WTC11 (cell line): ENCODE measurements around the gene ATF7IP.

ENCODE experiments used
- JUN ChIP-seq: sonication (generic); formaldehyde crosslinking; IDR thresholded peaks from 2 replicates; pipeline ENCODE4 v1.8.0; 2023; ENCODE audit warnings: mild to moderate bottlenecking, missing genetic modification reagents
- ZNF121 ChIP-seq: sonication (generic); formaldehyde crosslinking; IDR thresholded peaks from 2 replicates; pipeline ENCODE4 v1.8.0; 2023; ENCODE audit warnings: missing genetic modification reagents
- TF ChIP-seq, protein P1 (sequence below): fragments of 200-600 bp; IDR thresholded peaks from 2 replicates; pipeline ENCODE4 v1.8.0; 2022; ENCODE audit warnings: antibody characterized with exemption
- TF ChIP-seq, protein P2 (sequence below): sonication (generic); formaldehyde crosslinking; IDR thresholded peaks from 2 replicates; pipeline ENCODE4 v1.8.1; 2023; ENCODE audit warnings: mild to moderate bottlenecking, moderate library complexity, missing genetic modification reagents
- TF ChIP-seq, protein P3 (sequence below): sonication (generic); formaldehyde crosslinking; IDR thresholded peaks from 2 replicates; pipeline ENCODE4 v1.8.0; 2022; ENCODE audit warnings: mild to moderate bottlenecking, missing genetic modification reagents
- TF ChIP-seq, protein P4 (sequence below): sonication (generic); formaldehyde crosslinking; IDR thresholded peaks from 2 replicates; pipeline ENCODE4 v1.8.1; 2023; ENCODE audit warnings: mild to moderate bottlenecking, missing genetic modification reagents
- TF ChIP-seq, protein P5 (sequence below): sonication (generic); formaldehyde crosslinking; IDR thresholded peaks from 2 replicates; pipeline ENCODE4 v1.8.1; 2022; ENCODE audit warnings: low read depth, mild to moderate bottlenecking, moderate library complexity, missing genetic modification reagents, borderline replicate concordance

DNA sequence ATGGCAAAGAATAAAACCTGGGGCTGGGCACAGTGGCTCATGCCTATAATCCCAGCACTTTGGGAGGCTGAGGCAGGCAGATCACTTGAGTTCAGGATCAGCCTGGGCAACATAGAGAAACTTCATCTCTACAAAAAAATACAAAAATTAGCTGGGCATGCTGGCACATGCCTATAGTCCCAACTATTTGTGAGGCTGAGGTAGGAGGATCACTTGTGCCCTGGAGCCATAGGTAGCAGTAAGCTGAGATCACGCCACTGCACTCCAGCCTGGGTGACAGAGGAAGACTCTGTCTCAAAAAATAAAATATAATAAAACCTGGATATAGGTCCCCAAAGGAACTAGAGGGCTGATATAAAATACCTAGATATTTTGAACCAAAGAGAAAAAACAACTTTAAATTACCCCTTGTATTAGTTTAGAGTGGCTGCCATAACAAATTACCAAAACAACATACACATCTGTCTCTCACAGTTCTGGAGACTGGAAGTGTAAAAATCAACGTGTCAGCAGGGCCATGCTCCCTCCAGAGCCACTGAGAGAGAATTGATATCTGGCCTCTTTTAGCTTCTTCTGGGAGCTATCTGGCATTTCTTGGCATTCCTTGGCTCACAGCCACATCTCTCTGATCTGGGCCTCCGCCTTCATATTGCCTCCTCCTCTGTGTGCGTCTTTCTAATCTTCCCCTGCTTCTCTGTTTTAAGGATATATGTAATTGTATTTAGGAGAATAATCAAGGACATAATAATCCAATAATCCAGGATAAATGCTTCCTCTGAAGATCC is 47.9 kb upstream of the ATF7IP start:
- TF ChIP-seq, protein P1, sequence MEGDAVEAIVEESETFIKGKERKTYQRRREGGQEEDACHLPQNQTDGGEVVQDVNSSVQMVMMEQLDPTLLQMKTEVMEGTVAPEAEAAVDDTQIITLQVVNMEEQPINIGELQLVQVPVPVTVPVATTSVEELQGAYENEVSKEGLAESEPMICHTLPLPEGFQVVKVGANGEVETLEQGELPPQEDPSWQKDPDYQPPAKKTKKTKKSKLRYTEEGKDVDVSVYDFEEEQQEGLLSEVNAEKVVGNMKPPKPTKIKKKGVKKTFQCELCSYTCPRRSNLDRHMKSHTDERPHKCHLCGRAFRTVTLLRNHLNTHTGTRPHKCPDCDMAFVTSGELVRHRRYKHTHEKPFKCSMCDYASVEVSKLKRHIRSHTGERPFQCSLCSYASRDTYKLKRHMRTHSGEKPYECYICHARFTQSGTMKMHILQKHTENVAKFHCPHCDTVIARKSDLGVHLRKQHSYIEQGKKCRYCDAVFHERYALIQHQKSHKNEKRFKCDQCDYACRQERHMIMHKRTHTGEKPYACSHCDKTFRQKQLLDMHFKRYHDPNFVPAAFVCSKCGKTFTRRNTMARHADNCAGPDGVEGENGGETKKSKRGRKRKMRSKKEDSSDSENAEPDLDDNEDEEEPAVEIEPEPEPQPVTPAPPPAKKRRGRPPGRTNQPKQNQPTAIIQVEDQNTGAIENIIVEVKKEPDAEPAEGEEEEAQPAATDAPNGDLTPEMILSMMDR, result no peak
- TF ChIP-seq JUN (no peak), ZNF121 (CRISPR knock-in tag) (no peak)
- TF ChIP-seq, protein P2, sequence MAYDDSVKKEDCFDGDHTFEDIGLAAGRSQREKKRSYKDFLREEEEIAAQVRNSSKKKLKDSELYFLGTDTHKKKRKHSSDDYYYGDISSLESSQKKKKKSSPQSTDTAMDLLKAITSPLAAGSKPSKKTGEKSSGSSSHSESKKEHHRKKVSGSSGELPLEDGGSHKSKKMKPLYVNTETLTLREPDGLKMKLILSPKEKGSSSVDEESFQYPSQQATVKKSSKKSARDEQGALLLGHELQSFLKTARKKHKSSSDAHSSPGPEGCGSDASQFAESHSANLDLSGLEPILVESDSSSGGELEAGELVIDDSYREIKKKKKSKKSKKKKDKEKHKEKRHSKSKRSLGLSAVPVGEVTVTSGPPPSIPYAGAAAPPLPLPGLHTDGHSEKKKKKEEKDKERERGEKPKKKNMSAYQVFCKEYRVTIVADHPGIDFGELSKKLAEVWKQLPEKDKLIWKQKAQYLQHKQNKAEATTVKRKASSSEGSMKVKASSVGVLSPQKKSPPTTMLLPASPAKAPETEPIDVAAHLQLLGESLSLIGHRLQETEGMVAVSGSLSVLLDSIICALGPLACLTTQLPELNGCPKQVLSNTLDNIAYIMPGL (CRISPR knock-in tag), result no peak
- TF ChIP-seq, protein P3, sequence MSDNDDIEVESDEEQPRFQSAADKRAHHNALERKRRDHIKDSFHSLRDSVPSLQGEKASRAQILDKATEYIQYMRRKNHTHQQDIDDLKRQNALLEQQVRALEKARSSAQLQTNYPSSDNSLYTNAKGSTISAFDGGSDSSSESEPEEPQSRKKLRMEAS (CRISPR knock-in tag), result no peak
- TF ChIP-seq, protein P4, sequence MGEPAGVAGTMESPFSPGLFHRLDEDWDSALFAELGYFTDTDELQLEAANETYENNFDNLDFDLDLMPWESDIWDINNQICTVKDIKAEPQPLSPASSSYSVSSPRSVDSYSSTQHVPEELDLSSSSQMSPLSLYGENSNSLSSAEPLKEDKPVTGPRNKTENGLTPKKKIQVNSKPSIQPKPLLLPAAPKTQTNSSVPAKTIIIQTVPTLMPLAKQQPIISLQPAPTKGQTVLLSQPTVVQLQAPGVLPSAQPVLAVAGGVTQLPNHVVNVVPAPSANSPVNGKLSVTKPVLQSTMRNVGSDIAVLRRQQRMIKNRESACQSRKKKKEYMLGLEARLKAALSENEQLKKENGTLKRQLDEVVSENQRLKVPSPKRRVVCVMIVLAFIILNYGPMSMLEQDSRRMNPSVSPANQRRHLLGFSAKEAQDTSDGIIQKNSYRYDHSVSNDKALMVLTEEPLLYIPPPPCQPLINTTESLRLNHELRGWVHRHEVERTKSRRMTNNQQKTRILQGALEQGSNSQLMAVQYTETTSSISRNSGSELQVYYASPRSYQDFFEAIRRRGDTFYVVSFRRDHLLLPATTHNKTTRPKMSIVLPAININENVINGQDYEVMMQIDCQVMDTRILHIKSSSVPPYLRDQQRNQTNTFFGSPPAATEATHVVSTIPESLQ (CRISPR knock-in tag), result no peak
- TF ChIP-seq, protein P5, sequence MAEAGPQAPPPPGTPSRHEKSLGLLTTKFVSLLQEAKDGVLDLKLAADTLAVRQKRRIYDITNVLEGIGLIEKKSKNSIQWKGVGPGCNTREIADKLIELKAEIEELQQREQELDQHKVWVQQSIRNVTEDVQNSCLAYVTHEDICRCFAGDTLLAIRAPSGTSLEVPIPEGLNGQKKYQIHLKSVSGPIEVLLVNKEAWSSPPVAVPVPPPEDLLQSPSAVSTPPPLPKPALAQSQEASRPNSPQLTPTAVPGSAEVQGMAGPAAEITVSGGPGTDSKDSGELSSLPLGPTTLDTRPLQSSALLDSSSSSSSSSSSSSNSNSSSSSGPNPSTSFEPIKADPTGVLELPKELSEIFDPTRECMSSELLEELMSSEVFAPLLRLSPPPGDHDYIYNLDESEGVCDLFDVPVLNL (CRISPR knock-in tag), result no peak
